ENCODE data around the gene ZNF532. TPM values are rescaled to one million over a fixed set of nuclear protein-coding genes. Genes with fewer than 3 reads are reported as not detected.

The ZNF532 gene
- total RNA-seq, 1 experiment from 2014 or later, result 258 TPM

GRCh38 chr18:58980991-58981390, 116.3 kb downstream of the ZNF532 start:
- Histone ChIP-seq H3K4me1 (ENCODE audit: insufficient read depth, low read length) (no peaks in the 10 kb centered on the region), H3K14ac (ENCODE audit: insufficient read depth, low read length) (no peak overlapping the region), H4K20me1 (ENCODE audit: control insufficient read depth, insufficient read depth, insufficient read length) (no peaks in the 10 kb centered on the region), H3K79me1 (ENCODE audit: insufficient read depth, low read depth, low read length, poor library complexity, severe bottlenecking) (no peaks in the 10 kb centered on the region), H4K91ac (ENCODE audit: insufficient read length, low read depth, low read length) (no peak overlapping the region), H3T11ph (ENCODE audit: low read length) (no peak overlapping the region), H3K9me3 (ENCODE audit: control insufficient read depth, low read depth, low read length) (no peaks in the 10 kb centered on the region), H4K8ac (replicated peaks; ENCODE audit: insufficient read length, low read depth, low read length) (no peak overlapping the region), H3K27ac (ENCODE audit: insufficient read length, low read depth, low read length) (no peak overlapping the region), H3K18ac (ENCODE audit: insufficient read length, low read depth, low read length) (no peak overlapping the region), H2AK5ac (ENCODE audit: insufficient read length, low read length) (no peak overlapping the region), H3K9ac (ENCODE audit: extremely low read depth, insufficient read length, low read length) (no peak overlapping the region), H3K4me2 (ENCODE audit: insufficient read depth, insufficient read length, low read length) (no peak overlapping the region), H2BK12ac (ENCODE audit: insufficient read length, low read depth, low read length) (no peak overlapping the region), H3K27me3 (ENCODE audit: insufficient read depth, low read length) (no peaks in the 10 kb centered on the region), H4K5ac (ENCODE audit: insufficient read length, low read depth, low read length) (no peak overlapping the region), H2BK5ac (ENCODE audit: insufficient read length, low read length) (no peak overlapping the region), H3K56ac (ENCODE audit: insufficient read length, low read depth, low read length) (no peak overlapping the region), H3K23ac (ENCODE audit: insufficient read length, low read depth, low read length) (no peak overlapping the region), H3K23me2 (ENCODE audit: insufficient read length, low read depth, low read length, poor library complexity, severe bottlenecking) (no peaks in the 10 kb centered on the region), H2BK15ac (ENCODE audit: low read depth, low read length) (no peak overlapping the region), H3K4ac (ENCODE audit: low read depth, low read length) (no peak overlapping the region), H2AFZ (ENCODE audit: low read length) (no peak overlapping the region), H2BK120ac (ENCODE audit: low read depth, low read length, poor library complexity, severe bottlenecking) (no peak overlapping the region), H2BK20ac (ENCODE audit: low read depth, low read length, poor library complexity, severe bottlenecking) (no peak overlapping the region), H3K79me2 (ENCODE audit: insufficient read depth, low read length) (no peaks in the 10 kb centered on the region; the same call in 1 of the 2 replicates)
- Mint-ChIP-seq H3K27ac (peak overlapping the region in 2 of 3 experiments; percentile 76 to 82; a peak in 1 of 7 replicates), H3K9me3 (no peaks in the 10 kb centered on the region), H3K4me1 (no peaks in the 10 kb centered on the region), H3K4me3 (no peak overlapping the region), H3K36me3 (ENCODE audit: insufficient read depth in 1 of 3, low read depth in 3 of 3) (peaks cover 58 to 89% (median 83%) of the 10 kb centered on the region in 3 experiments), H3K27me3 (ENCODE audit: low read depth) (no peaks in the 10 kb centered on the region)
- TF ChIP-seq CTCF (conservative IDR thresholded peaks at IDR 0.05), result no peak
- no peak for DNase-seq
- WGBS (ENCODE audit: extremely low coverage, insufficient read length, low lambda C conversion rate), result no CpG with 5 or more reads among the region's 4 CpGs

All from H9 (cell line).